Erythroblast (primary cell): Measurements from ENCODE around the gene PLSCR4.

Source experiments
- GATA1 ChIP-seq: IDR thresholded peaks from 2 replicates; pipeline ENCODE4 v1.6.1; 2011; ENCODE audit warnings: low read depth, mild to moderate bottlenecking, control low read depth, low read length, moderate library complexity
- POLR2A ChIP-seq: IDR thresholded peaks from 2 replicates; pipeline ENCODE4 v1.6.1; 2011; ENCODE audit warnings: mild to moderate bottlenecking, low read length

DNA sequence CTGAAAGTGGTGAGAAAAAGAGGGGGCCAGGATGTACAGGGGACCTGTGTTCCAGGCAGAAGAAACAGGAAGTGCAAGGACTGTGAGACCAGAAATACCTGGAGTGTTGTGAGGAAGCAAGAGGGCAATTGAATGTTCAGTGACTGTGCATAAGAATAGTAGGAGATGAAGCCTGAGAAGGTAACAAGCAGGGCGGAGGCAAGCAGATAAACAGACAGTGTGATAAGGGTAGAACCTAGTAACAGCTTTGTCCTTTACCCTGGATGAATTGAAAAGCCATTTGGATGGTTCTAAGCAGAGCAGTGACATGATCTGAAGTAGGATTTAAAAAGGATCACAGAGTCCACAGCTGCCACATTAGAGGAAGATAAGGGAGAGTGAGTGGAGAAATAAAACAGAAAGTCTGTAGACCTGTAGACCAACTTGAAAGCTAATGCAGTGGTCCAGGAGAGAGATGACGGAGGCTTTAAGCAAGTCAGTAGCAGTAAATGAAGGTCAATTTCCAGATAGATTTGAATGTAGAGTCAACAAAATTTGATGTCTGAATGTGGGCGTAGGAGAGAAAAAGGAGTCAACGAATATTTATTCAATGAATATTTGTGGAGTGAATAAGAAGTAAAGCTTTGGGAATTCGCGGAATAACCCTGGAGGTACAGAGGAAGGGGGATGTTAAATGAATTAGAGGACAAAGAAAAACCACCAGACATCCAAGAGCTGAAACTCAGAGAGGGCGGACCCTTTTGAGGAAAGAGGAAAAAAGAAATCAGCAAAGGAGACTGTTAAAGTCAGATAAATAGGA is 85.7 kb downstream of the PLSCR4 start:
- TF ChIP-seq POLR2A (no peak), GATA1 (no peak)
